ENCODE results near the gene DLG2.
"Not testable (repeated sequence)": the region's sequence is repeated elsewhere in the genome, so short reads cannot be mapped to it uniquely, and the experiment has no call there.

The DLG2 gene

DNA sequence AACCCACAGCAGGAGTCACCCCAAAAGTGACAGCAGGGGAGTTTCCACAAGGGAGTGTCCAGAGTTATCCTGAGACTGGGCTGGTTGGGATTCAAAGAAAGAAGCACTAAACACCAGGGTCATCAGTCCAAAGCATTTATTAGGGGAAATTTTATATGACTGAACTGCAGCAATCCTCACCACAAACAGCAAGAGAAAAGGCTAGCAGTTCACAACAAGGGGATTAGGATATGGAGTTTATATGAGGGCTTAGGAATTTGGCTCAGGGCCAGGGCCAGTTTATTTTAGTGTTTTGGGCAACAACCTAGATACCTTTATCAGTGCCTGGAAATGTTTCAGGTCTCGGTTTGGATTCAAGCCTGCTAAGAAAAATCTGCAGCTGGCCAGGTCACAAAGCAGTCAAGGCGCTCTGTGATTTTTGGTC lies 16.1 kb upstream of the DLG2 start:
- no peak for DNase-seq (ENCODE audit: low spot score)

DNA sequence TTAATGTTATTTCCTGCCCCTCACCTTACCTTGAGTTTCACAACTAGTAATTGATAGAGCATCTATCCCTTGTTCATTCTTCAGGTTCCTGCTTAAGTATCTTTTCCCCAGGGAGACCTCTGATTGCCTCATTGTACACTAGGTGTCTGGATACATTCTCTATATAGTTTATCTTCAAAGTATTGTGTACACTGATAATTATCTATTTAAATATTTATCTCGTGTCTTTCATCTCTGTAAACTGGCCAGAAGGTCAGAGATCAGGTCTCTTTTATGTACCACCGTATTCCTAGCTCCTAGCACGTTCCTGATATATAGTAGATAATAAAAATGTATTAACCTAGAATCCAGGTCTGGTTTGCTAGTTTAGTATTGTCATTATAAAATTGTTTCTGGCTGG lies 7.6 kb upstream of the DLG2 start:
- DNase-seq (ENCODE audit: low spot score) = no peak

DNA sequence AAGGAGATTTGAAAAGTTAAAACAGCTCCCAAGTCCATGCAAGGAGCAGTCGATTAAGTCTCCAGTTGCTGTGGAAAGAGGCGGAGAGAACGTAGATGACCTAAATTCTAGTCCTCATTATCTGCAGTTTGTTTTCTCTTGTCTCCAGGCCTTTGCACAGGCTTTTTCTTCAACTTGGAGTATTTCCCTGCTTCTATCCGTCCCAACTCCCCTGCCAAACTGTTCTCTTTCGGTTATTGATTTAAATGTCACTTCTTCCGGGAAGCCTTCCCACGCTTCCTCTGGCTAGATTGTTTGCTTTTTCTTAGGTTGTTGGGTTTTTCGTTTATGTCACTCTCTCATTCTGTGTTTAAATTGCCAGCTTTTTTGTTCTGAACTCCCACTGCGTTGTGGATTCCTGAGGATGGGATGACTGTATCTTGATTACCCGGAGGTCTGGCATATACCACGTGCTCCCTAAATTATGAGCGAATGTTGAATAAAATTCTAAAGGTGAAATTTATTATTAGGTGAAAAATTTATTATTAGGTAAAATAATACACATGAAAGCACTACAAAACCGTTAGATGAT lies 1.7 kb upstream of the DLG2 start:
- peak; percentile 10 for DNase-seq (ENCODE audit: low spot score)

DNA sequence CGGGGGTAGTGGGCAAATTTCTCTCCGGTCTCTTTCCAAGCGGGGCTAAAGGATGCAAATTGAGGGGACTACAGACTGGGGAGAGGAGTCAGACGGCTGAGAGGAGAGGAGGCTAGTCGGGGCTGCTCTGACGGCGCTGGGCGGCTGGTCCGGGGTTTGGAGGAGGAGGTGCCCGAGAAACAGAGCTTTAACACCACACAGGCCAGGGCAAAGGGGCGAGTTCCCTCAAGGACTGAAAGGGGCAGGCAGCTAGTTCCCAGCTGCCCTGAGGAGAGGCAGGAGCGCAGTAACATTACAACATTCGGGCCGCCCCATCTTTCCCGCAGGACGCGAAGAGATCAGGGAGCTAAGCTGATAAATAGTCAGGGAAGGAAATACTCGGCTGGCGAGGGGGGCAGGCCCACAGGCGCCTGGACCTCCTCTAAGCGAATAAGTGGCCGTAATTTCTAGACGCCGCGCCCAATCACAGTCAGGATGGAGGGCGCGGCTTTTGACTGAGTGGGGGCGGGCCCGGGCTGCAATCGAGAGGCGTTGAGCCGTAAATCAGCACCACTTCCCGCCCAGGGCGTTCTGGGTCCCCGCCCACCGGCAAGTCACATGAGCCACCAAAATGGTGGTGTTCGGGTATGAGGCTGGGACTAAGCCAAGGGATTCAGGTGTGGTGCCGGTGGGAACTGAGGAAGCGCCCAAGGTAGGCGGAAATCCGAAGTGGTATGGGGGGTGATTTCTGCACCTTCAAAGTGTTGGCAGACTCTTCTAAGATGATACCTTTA lies 1.0 kb upstream of the DLG2 start, which contains the start of gene TMEM126B:
TSS of gene TMEM126B (plus strand) at position 596 of the 773 bp plus-strand sequence. CDS start at position 611, 15 bp downstream.
- DNase-seq (ENCODE audit: low spot score) = peak; percentile 96

DNA sequence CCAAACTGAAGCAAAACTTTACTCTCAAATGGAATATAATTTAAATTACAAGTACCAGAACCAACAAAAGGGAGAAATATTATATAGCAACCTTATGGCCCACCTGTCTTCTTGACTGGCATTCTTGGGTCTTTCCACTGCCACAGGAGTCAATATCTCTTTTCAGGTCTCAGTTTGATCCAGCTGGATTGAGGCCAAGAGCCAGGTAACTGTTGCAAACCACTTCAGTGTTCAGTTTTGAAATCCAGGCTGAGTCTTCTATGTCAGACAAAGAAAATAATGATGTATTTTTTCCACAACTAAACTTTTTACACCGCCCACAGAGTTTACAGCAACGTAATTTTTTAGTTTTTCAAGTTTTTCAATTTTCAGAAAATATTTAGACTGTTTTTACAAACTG lies 648 bp downstream of the DLG2 start:
- no peak for DNase-seq (ENCODE audit: low spot score)

DNA sequence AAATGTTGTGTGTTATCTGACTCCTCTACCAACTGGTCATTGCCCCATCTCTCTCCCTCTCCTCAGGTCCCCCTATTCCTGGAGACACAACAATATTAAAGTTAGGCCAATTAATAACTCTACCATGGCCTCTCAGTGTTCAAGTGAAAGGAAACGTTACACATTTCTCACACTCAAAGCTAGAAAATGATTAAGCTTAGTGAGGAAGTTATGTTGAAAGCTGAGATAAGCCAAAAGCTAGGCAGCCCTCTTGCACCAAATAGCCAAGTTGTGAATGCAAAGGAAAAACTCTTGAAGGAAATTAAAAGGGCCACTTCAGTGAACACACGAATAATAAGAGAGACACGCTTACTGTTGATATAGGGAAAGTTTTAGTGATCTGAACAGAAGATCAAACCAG lies 6.9 kb downstream of the DLG2 start:
- DNase-seq (ENCODE audit: low spot score) = no peak

DNA sequence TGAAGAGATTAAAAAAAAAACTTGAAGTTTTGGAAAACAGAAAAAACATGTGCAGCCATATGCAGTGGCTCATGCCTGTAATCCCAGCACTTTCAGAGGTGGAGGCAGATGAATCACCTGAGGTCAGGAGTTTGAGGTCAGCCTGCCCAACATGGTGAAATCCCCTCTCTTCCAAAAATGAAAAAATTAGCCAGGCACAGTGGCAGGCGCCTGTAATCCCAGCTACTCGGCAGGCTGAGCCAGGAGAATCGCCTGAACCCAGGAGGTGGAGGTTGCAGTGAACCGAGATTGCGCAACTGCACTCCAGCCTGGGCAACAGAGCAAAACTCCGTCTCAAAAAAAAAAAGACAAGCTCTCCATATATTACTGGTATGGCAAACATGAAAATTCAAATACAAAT lies 7.6 kb downstream of the DLG2 start:
- DNase-seq (ENCODE audit: low spot score) = no peak

DNA sequence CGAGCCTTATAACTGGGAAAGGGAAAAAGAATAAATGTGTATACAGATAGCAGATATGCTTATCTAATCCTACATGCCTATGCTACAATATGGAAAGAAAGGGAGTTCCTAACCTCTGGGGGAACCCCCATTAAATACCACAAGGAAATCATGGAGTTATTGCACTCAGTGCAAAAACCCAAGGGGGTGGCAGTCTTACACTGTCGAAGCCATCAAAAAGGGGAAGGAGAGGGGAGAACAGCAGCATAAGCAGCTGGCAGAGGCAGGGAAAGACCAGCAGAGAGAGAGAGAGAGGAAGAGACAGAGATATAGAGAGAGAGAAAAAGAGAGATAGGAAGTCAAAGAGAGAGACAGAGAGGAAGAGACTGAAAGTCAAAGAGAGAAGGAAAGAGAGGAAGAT lies 15.5 kb downstream of the DLG2 start:
- not testable (repeated sequence) for DNase-seq (ENCODE audit: low spot score)

DNA sequence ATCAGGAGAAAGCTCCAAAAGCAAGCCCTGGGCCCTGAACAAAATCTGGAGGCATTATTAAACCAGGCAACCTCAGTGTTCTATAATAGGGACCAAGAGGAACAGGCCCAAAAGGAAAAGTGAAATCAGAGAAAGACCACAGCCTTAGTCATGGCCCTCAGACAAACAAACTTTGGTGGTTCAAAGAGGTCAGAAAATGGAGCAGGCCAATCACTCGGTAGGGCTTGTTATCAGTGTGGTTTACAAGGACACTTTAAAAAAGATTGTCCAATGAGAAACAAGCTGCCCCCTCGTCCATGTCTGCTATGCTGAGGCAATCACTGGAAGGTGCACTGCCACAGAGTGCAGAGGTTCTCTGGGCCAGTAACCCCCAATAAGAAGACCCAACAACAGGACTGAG lies 17.9 kb downstream of the DLG2 start:
- DNase-seq (ENCODE audit: low spot score) = not testable (repeated sequence)

DNA sequence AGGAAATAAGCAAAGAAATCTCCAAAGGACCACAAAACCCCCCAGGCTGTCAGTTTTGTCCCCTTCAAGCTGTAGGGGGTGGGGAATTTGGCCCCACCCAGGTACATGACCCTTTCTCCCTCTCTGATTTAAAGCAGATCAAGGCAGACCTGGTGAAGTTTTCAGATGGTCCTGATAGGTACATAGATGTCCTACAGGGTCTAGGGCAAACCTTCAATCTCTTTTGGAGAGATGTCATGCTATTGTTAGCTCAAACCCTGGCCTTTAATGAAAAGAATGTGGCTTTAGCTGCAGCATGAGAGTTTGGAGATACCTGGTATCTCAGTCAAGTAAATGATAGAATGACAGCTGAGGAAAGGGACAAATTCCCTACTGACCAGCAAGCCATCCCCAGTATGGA lies 18.5 kb downstream of the DLG2 start:
- not testable (repeated sequence) for DNase-seq (ENCODE audit: low spot score)

DNA sequence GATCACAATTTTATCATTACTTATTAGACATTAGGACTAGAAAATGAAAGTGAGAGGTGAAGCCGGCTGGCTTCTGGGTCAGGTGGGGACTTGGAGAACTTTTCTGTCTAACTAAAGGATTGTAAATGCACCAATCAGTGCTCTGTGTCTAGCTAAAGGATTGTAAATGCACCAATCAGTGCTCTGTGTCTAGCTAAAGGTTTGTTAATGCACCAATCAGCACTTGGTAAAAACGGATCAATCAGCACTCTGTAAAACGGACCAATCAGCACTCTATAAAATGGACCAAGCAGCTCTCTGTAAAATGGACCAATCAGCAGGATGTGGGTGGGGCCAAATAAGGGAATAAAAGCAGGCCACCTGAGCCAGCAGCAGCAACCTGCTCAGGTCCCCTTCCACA lies 20.9 kb downstream of the DLG2 start:
- DNase-seq (ENCODE audit: low spot score) = not testable (repeated sequence)

DNA sequence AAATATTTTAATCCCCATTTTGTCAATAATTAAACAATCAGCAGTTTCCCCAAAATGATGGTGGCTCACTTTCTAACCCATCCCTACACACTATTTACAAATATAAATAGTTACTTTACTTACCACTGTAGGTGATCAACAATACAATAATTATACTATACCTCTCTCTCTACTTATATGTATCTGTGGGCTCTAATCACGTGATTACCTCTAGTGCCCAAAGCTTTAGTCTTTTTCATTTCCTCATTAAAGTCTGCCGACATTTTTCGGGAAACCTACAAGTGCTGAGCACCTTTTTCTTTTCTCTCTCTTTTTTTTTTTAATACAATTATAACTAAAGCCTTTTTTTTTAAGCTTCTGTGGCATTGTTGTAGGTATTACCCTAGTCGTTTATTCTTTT lies 23.9 kb downstream of the DLG2 start:
- no peak for DNase-seq (ENCODE audit: low spot score)

DNA sequence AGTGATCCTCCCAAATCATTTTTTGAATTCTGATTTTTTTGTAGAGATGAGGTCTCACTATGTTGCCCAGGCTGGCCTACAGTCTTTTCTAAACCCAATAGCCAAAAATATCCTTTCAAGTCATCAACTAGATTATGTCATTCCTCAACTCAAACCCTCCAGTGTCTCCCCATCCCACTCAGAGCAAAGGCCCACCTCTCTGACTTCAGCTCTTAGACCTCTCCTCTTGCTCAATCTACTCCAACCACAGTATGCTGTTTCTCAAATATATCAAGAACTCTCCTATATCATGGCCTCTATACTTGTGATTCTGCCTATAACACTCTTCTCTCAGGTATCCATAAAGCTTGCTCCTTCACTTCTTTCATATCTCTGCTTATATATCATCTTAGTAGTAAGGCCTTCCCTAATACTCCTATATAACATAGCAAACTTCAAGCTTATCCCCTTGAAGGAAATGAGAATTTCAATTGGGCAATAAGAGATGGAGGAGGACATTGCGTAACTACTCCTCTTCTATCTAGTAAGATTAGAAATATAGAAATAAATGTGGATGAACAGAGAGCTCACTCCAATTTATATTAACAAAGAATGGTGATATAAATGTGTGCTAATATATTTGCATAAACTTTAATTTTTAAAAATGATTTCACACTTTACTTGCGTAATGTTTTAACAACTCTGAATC lies 24.5 kb downstream of the DLG2 start:
- DNase-seq (ENCODE audit: low spot score) = no peak

DNA sequence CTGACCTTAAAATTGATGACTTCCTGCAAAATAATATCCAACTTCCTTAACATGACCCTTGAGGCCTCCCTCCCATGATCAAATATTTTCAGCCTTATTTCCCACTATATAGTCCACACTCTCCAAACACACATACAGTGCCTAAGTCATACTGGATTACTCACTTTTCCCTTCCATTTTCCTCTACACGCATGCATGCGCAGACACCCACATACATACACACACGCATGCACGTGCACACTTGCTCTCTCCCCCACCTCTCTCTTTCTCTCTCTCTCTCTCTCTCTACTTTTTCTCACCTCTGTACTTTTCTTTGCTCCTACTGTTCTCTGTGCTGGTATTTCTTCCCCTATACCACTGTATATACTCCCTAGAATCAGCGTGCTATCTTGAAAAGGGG lies 28.1 kb downstream of the DLG2 start:
- DNase-seq (ENCODE audit: low spot score) = no peak

DNA sequence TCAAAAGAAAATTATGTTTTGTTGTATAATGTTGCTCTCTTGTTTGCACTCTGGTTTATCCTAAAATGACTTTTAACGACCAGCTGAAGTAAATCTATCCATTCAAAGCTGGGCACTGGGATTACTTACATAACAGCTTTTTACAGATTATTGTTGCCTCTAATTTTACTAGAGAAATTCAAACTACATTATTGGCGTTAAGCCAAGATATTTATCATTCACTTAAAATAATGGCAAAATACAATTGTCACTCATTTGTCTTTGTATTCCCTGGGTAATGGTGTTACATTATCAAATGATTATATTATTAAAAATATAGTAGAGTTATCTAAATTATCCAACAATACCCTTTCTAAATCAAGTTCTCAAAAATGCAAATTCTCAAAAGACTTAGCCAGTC lies 30.3 kb downstream of the DLG2 start:
- DNase-seq (ENCODE audit: low spot score) = no peak

DNA sequence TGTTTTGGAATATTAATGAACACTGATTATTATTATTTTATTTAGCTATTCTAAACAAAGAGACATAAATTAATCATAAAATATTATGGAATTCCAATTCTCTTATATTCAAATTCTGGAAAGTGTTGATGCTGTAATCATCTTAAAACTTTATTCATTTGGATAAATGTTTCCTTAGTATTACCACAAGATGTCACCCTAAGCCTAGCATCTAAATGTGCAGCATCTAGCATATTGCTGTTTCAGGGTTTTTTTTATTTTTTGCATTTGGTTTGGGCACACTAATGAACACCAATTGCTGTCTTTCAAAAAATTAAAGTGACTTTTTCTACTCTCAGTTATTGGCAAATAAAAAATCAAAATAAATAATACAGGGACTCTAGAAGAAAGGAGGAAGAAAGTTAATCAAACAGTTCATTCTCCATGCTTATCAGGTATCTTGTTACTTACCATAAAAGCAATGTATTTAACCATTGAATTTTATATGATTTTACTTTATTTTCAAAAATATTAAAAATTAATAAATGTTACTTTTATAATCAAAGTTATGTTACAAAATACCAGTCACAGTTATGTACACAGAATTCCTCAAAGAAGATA lies 31.8 kb downstream of the DLG2 start:
- DNase-seq (ENCODE audit: low spot score) = peak; percentile 76

DNA sequence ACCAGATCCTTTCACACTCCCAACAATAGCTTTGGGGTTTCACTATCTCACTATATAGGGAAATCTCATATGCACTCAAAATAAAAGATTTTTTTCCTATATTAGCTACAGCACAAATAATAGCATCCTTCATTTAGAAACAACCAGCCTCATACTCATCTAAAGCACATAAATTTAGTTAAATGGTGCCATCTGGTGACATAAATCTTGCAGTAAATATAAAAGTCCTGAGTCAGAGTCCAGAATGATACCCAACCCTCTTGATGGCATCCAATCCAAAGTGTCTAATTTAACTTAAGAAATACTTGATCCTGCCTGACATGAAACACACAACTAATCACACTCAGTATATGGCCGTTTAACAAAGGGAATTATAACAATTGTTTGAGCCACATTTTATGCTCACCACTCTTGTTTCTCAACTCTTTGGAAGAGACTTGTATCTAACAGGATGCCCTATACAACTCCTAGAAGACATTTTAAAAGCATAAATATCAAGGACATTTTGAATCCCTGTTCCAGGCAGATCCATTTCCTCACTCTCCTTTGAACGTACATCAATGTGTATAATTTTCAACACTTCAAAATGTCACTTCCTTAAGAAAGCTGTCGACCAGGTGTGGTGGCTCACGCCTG lies 36.2 kb downstream of the DLG2 start:
- DNase-seq (ENCODE audit: low spot score) = peak; percentile 52

DNA sequence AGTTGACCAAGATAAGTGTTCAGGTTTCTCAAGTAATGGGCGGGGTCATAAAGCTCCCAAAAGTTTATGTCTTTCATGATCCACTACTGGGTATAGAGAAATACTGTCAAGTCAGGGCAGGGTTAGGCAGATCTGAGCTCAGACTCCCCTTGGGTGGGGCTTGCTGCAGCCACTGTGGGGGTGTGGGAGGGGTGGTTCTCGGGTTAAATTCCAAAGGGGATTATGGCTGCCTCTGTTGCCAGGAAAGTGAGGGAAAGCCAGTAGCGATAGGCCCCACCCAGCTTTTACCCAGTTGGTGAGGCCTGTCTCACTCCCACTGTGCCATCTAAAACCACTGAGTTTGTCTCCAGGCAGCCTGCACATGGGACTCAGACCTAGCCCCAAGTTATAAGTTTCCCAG lies 37.8 kb downstream of the DLG2 start:
- no peak for DNase-seq (ENCODE audit: low spot score)

DNA sequence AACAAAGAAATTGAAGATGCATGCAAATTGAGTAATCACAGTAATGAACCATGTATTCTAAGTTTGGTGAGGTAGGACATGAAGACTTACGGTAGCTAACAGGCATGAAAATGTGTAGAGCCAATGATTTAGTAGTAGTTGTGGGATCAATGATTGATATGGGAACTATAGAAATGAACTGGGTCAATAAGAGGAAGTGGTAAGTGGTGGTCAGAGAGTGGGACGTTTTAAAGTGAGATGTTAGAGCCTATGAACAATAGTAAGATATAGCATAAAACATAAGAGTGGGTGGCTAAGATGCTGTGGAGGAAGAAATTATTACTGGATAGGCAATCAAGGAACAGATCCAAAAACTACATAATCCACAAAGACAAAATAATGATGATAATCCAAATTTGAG lies 45.0 kb downstream of the DLG2 start:
- no peak for DNase-seq (ENCODE audit: low spot score)

DNA sequence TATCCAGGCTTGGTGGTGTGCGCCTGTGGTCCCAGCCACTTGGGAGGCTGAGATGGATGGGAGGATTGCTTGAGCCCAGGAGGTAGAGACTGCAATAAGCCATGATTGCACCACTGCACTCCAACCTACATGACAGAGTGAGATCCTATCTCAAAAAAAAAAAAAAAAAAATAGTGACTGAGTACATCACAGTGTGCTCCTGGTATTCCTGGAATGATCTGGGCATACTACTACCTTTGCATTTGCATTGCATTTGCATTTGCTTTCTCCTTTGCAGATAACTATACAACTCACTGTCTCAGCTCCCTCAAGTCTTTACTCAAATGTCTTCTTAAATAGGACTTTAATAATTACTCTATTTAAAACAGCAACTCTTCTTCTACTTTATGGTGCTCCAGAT lies 51.8 kb downstream of the DLG2 start:
- DNase-seq (ENCODE audit: low spot score) = no peak

DNA sequence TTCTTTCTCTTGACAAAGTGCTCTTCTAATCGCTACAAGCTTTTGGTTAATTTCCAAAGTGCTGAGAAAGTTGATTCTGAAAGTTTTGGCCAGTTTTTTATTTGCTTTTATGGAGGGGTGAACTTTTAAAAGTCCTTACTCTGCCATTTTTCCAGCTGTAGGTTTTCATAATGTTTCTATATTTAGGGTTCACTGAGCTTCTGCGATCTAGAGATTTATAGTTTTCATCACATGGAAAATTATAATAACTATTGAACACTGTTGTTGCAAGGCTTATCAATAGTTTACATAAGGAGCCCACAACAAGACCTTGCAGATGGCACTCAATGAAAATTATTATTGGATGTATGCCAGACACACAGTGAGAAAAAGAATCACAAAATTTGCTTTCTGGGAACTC lies 55.1 kb downstream of the DLG2 start:
- no peak for DNase-seq (ENCODE audit: low spot score)

DNA sequence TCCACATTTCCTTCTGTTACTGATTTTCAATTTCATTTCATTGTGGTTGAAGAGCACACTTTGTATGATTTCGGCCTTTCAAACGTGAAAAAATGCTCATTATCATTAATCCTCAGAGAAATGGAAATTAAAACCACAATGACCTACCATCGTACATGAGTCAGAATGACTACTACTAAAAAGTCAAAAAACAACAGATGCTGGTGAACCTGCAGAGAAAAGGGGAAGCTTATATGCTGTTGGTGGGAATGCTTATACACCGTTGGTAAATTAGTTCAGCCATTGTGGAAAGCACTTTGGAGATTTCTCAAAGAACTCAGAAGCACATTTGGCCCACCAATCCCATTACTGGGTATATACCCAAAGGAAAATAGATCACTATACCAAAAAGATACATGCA lies 57.6 kb downstream of the DLG2 start:
- no peak for DNase-seq (ENCODE audit: low spot score)
